GM12891 (cell line): ENCODE measurements around the gene CPED1.
"Not testable (repeated sequence)": the region's sequence is repeated elsewhere in the genome, so short reads cannot be mapped to it uniquely, and the experiment has no call there.

Experiments
- POLR2A ChIP-seq: IDR thresholded peaks from 2 replicates; pipeline ENCODE4 v1.6.1; 2011; ENCODE audit warnings: low read depth, low read length, control low read depth
- POLR2AphosphoS5 ChIP-seq: IDR thresholded peaks from 2 replicates; pipeline ENCODE4 v1.6.1; 2011; ENCODE audit warnings: low read depth, low read length, control low read depth
- POU2F2 ChIP-seq: IDR thresholded peaks from 2 replicates; pipeline ENCODE4 v1.6.1; 2011; ENCODE audit warnings: low read depth, mild to moderate bottlenecking, control low read depth, low read length, moderate library complexity
- SPI1 ChIP-seq: IDR thresholded peaks from 2 replicates; pipeline ENCODE4 v1.6.1; 2011; ENCODE audit warnings: low read depth, low read length, control low read depth
- TAF1 ChIP-seq: IDR thresholded peaks from 2 replicates; pipeline ENCODE4 v1.6.1; 2011; ENCODE audit warnings: low read depth, low read length, control low read depth

- TF ChIP-seq POLR2A, SPI1, POLR2AphosphoS5, TAF1, POU2F2: not testable (repeated sequence)
Observed at GRCh38 chr7:121252523-121253235, 264.2 kb downstream of the CPED1 start.
